Retinal pigment epithelial cell (primary cell): Measurements from ENCODE around the gene PPP2R2C.

Experiments used
- DNase-seq: peaks from one replicate; pipeline ENCODE4 v3.0.0-alpha.2; 2010; ENCODE audit warnings: low read depth
- H3K4me3 ChIP-seq: 2 replicates; pipeline ENCODE4 v1.5.1; 2011; ENCODE audit warnings: mild to moderate bottlenecking, low read length, control low read depth, moderate library complexity
- TF ChIP-seq, protein P1 (sequence below): conservative IDR thresholded peaks from 2 replicates; pipeline ENCODE4 v1.5.1; 2011; ENCODE audit warnings: low read depth, low read length, control low read depth, inconsistent platforms

Gene PPP2R2C

DNA sequence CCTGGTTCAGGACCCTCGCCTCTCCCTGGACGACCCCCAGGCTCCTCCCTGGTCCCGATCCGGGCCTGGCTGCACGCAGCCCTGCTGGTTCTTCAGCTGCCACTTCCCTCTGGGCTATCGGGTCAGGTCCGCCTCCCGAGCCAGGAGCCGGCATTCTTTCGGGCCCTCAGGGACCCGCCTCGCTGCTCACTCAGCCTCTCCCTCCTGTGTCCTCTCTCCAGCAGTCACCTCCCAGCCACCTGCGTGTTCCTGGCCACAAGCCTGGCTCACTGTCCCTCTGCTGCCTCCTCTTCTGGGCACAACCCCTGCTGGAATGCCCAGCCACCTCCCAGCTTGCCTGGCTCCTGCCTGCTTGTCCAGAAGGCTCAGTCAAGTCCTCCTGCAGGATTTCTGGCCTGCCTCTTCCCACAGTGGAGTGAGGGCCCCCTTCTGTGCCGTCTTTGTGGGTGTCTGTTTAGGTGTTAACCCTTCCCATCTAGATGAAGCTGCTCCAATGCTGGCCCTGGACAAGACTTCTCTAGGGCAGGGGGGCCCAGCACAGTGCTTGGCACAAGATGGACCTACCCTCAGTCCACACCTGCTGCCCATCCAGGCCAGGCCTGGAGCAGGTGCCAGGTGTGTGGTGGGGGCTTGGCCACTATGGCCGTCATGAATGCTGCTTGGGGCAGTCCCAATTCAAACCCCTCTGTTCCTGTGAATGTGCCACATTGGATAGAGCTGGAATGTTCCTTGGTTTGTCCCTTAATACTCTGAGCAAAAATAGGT is 200.5 kb downstream of the PPP2R2C start:
- H3K4me3 ChIP-seq = no peak overlapping the region
- DNase-seq = no peak
- TF ChIP-seq, protein P1, sequence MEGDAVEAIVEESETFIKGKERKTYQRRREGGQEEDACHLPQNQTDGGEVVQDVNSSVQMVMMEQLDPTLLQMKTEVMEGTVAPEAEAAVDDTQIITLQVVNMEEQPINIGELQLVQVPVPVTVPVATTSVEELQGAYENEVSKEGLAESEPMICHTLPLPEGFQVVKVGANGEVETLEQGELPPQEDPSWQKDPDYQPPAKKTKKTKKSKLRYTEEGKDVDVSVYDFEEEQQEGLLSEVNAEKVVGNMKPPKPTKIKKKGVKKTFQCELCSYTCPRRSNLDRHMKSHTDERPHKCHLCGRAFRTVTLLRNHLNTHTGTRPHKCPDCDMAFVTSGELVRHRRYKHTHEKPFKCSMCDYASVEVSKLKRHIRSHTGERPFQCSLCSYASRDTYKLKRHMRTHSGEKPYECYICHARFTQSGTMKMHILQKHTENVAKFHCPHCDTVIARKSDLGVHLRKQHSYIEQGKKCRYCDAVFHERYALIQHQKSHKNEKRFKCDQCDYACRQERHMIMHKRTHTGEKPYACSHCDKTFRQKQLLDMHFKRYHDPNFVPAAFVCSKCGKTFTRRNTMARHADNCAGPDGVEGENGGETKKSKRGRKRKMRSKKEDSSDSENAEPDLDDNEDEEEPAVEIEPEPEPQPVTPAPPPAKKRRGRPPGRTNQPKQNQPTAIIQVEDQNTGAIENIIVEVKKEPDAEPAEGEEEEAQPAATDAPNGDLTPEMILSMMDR = no peak

DNA sequence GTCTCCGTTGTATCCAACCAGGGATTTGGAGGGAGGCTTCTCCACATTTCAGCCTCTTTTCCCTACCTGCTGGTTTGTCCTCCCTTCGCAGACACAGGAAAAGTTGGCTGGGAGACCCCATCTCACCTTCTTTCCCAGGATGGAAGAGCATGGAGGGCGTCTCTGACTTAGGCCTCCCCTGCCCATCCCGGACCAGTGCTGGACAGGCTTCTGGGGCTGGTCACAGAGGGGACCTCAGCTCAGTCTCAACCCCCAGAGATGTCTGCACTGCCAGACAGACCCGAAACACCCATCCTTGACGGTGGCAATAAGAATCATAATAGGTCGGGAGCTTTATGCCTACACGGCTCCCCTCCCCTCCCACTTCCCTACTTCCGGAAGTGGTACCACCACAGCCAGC is 201.2 kb downstream of the PPP2R2C start:
- peak overlapping the region; percentile 75 for H3K4me3 ChIP-seq
- TF ChIP-seq, protein P1 = no peak

DNA sequence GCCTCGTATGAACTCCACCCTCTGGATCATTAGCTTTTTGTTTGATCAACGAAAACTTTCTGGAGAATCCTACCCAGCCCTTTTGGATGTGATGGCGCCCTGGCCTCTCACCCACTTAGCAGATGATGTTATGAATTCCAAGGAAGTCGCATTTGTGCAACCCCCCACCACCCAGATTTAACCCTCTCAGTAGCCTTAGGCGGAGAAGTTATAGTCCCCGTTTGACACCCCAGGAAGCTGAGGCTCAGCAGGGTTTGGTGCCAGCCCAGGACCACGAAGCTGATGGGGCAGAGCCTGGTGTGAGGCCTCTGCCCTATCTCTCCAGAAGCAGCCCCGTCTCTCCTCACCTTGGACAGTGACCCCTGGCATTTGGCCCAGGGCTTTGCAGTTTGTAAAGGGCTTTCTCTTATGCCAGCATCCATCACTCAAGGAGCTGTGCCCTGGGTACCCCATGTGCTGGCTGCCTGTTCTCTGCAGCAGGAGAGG is 201.7 kb downstream of the PPP2R2C start:
- TF ChIP-seq, protein P1 = no peak
- DNase-seq = no peak
- H3K4me3 ChIP-seq = peak overlapping the region; percentile 75

More for the DNA sequence above, 201.2 kb downstream of the PPP2R2C start:
- DNase-seq = no peak
